K562 (cell line): ENCODE measurements around the gene SPHK2. TPM values are rescaled to one million over a fixed set of nuclear protein-coding genes. Genes with fewer than 3 reads are reported as not detected.

Experiments
- BHLHE40 ChIP-seq: IDR thresholded peaks from 2 replicates; pipeline ENCODE4 v1.6.1; 2011; ENCODE audit warnings: low read length, improper control_type of control experiment
- BRCA1 ChIP-seq, 2 experiments: fragments of 450-650 bp in 1 of 2; sonication (generic) in 1 of 2; formaldehyde crosslinking in 1 of 2; IDR thresholded peaks; 2 replicates each; pipeline versions ENCODE4 v1.5.0 to v1.6.1; 2017 to 2020; ENCODE audit warnings: mild to moderate bottlenecking in 1 of 2, missing genetic modification reagents in 1 of 2
- ETS2 ChIP-seq: IDR thresholded peaks from 2 replicates; pipeline ENCODE4 v1.6.1; 2016; ENCODE audit warnings: borderline replicate concordance, missing genetic modification characterization, mild to moderate bottlenecking, moderate library complexity, missing compliant biosample characterization; ENCODE audit not compliant: poor library complexity, severe bottlenecking
- FOXA3 ChIP-seq, 2 experiments: fragments of 450-650 bp in 1 of 2; sonication (generic) in 1 of 2; formaldehyde crosslinking; IDR thresholded peaks in 1 of 2; conservative IDR thresholded peaks in 1 of 2; 2 replicates each; pipeline versions ENCODE4 v1.4.0 to v1.8.0; 2020 to 2022; ENCODE audit warnings: mild to moderate bottlenecking in 2 of 2, missing genetic modification reagents in 1 of 2
- HSF4 ChIP-seq: fragments of 250-450 bp; sonication (Bioruptor Pico); IDR thresholded peaks from 2 replicates; pipeline ENCODE4 v2.1.2; 2022; ENCODE audit warnings: mild to moderate bottlenecking, moderate library complexity, borderline replicate concordance
- KLF1 ChIP-seq: fragments of 450-650 bp; IDR thresholded peaks from 2 replicates; pipeline ENCODE4 v1.6.1; 2016; ENCODE audit warnings: missing genetic modification characterization, missing compliant biosample characterization
- MED1 ChIP-seq: sonication (generic); formaldehyde crosslinking; IDR thresholded peaks from 2 replicates; pipeline ENCODE4 v1.8.1; 2023; ENCODE audit warnings: missing genetic modification reagents, borderline replicate concordance
- NCOA1 ChIP-seq: fragments of 450-650 bp; IDR thresholded peaks from 2 replicates; pipeline ENCODE4 v1.6.1; 2016; ENCODE audit warnings: low read depth
- NCOR1 ChIP-seq: fragments of 450-650 bp; IDR thresholded peaks from 2 replicates; pipeline ENCODE4 v1.6.1; 2016; ENCODE audit warnings: mild to moderate bottlenecking, moderate library complexity
- PHTF2 ChIP-seq: fragments of 250-450 bp; sonication (Bioruptor Pico); IDR thresholded peaks from 2 replicates; pipeline ENCODE4 v1.5.0; 2021; ENCODE audit warnings: mild to moderate bottlenecking
- SMAD1 ChIP-seq: fragments of 150-350 bp; IDR thresholded peaks from 2 replicates; pipeline ENCODE4 v1.6.1; 2014; ENCODE audit warnings: low read length, low read depth; ENCODE audit not compliant: partially characterized antibody
- TEAD2 ChIP-seq: fragments of 450-650 bp; IDR thresholded peaks from 2 replicates; pipeline ENCODE4 v1.6.1; 2016; ENCODE audit warnings: missing genetic modification characterization, control low read depth, missing compliant biosample characterization
- ZFX ChIP-seq: sonication (generic); formaldehyde crosslinking; IDR thresholded peaks from 2 replicates; pipeline ENCODE4 v1.8.0; 2022; ENCODE audit warnings: mild to moderate bottlenecking, missing genetic modification reagents, moderate library complexity
- ZNF561 ChIP-seq: fragments of 450-650 bp; formaldehyde crosslinking; conservative IDR thresholded peaks from 2 replicates; pipeline ENCODE4 v1.4.0; 2020; ENCODE audit warnings: mild to moderate bottlenecking, moderate library complexity
- ZNF644 ChIP-seq: fragments of 200-800 bp; sonication (Bioruptor generic); IDR thresholded peaks from 2 replicates; pipeline ENCODE4 v1.6.1; 2016; ENCODE audit warnings: low read depth, missing genetic modification characterization, missing compliant biosample characterization
- polyA plus RNA-seq, 8 experiments: library from polyadenylated mRNA; depleted of rRNA in 4 of 8; stranded (reverse) in 5 of 8; unstranded in 3 of 8; fragments of >200 nt; fragmentation: Nextera tagmentation in 2 of 8; fragmentation: Illumina TruSeq in 1 of 8; extraction: Ambion mirVana in 2 of 8; extraction: Trizol in 1 of 8; gene quantifications; 2 replicates each; pipeline versions ENCODE4 v1.2.1 to v1.2.3, GENCODE V29; 2011 to 2014; ENCODE audit warnings: inconsistent platforms in 1 of 8, missing spikeins in 1 of 8
- total RNA-seq, 7 experiments: library from RNA; depleted of rRNA in 6 of 7; stranded (reverse); fragments of >200 nt in 6 of 7; fragmentation: Illumina TruSeq in 2 of 7; extraction: Trizol in 2 of 7; gene quantifications; 2 replicates each; pipeline versions ENCODE4 v1.2.1 to v1.2.3, GENCODE V29; 2011 to 2021; ENCODE audit warnings: low replicate concordance in 1 of 7
- TF ChIP-seq, protein P1 (sequence below): fragments of 250-450 bp; sonication (Bioruptor Pico); IDR thresholded peaks from 2 replicates; pipeline ENCODE4 v1.5.0; 2021; ENCODE audit warnings: mild to moderate bottlenecking, borderline replicate concordance
- TF ChIP-seq, protein P2 (sequence below): fragments of 450-650 bp; IDR thresholded peaks from 2 replicates; pipeline ENCODE4 v1.7.0; 2016; ENCODE audit warnings: borderline replicate concordance
- TF ChIP-seq, protein P3 (sequence below): fragments of 450-650 bp; formaldehyde crosslinking; IDR thresholded peaks from 2 replicates; pipeline ENCODE4 v1.4.0; 2022; ENCODE audit warnings: mild to moderate bottlenecking, moderate library complexity
- TF ChIP-seq, protein P4 (sequence below): fragments of 450-650 bp; IDR thresholded peaks from 2 replicates; pipeline ENCODE4 v1.6.1; 2016
- TF ChIP-seq, protein P5 (sequence below): fragments of 250-450 bp; sonication (Bioruptor Pico); IDR thresholded peaks from 2 replicates; pipeline ENCODE4 v1.4.0; 2020; ENCODE audit warnings: borderline replicate concordance

SPHK2 gene
- total and polyA plus RNA-seq, 9 of the 15 experiments (the other 6 are each of a cell fraction or from before 2014, with no cell fraction given): 0.10 to 15.2 (median 2.9) TPM

DNA sequence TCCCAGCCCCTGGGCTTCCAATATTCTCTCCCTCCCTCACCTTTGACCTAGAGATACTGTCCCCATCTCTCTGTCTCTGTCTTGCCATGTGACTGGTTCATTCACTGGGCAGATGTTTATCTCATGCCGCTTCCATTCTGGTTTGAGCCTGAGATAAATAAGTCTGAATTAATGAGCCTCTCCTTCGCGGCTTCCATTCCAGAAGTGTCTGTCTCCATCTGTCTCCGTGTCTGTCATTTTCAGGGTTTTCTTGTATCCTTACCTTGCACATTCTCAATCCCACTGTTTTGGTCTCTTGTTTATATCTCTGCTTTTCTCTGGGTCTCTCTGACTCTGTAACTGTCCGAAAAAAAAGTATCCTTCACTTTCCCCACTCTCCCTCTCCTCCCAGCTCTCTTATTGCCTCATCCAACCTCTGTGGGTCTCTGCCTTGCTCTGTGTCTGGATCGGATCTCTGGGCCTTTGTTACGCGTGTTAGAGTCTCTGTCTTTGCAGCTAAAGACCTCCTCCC lies 4.3 kb downstream of the SPHK2 start (continued):
- TF ChIP-seq, protein P1, sequence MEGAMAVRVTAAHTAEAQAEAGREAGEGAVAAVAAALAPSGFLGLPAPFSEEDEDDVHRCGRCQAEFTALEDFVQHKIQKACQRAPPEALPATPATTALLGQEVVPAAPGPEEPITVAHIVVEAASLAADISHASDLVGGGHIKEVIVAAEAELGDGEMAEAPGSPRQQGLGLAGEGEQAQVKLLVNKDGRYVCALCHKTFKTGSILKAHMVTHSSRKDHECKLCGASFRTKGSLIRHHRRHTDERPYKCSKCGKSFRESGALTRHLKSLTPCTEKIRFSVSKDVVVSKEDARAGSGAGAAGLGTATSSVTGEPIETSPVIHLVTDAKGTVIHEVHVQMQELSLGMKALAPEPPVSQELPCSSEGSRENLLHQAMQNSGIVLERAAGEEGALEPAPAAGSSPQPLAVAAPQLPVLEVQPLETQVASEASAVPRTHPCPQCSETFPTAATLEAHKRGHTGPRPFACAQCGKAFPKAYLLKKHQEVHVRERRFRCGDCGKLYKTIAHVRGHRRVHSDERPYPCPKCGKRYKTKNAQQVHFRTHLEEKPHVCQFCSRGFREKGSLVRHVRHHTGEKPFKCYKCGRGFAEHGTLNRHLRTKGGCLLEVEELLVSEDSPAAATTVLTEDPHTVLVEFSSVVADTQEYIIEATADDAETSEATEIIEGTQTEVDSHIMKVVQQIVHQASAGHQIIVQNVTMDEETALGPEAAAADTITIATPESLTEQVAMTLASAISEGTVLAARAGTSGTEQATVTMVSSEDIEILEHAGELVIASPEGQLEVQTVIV (CRISPR knock-in tag): no peak
- TF ChIP-seq, protein P2, sequence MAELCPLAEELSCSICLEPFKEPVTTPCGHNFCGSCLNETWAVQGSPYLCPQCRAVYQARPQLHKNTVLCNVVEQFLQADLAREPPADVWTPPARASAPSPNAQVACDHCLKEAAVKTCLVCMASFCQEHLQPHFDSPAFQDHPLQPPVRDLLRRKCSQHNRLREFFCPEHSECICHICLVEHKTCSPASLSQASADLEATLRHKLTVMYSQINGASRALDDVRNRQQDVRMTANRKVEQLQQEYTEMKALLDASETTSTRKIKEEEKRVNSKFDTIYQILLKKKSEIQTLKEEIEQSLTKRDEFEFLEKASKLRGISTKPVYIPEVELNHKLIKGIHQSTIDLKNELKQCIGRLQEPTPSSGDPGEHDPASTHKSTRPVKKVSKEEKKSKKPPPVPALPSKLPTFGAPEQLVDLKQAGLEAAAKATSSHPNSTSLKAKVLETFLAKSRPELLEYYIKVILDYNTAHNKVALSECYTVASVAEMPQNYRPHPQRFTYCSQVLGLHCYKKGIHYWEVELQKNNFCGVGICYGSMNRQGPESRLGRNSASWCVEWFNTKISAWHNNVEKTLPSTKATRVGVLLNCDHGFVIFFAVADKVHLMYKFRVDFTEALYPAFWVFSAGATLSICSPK: 0 out of 2 replicates have a peak, but pooled peaks have one; percentile 47
- TF ChIP-seq TEAD2 (tag) (no peak), ZNF561 (no peak), MED1 (no peak), NCOA1 (peak; percentile 23; the same call in 1 of the 2 replicates), FOXA3 (CRISPR knock-in tag; conservative IDR thresholded peaks at IDR 0.05 in 1 of 2, IDR thresholded peaks at IDR 0.05 in 1 of 2) (no peak), NCOR1 (no peak), PHTF2 (CRISPR knock-in tag) (no peak), HSF4 (no peak), ZNF644 (no peak), BRCA1 (IDR thresholded peaks at IDR 0.05) (no peak), BRCA1 (CRISPR knock-in tag; IDR thresholded peaks at IDR 0.05) (no peak), KLF1 (tag) (no peak), SMAD1 (no peak), ETS2 (tag) (no peak), ZFX (CRISPR knock-in tag) (no peak), BHLHE40 (0 out of 2 replicates have a peak, but pooled peaks have one; percentile 29)
- TF ChIP-seq, protein P3, sequence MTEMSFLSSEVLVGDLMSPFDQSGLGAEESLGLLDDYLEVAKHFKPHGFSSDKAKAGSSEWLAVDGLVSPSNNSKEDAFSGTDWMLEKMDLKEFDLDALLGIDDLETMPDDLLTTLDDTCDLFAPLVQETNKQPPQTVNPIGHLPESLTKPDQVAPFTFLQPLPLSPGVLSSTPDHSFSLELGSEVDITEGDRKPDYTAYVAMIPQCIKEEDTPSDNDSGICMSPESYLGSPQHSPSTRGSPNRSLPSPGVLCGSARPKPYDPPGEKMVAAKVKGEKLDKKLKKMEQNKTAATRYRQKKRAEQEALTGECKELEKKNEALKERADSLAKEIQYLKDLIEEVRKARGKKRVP (CRISPR knock-in tag): no peak
- TF ChIP-seq, protein P4, sequence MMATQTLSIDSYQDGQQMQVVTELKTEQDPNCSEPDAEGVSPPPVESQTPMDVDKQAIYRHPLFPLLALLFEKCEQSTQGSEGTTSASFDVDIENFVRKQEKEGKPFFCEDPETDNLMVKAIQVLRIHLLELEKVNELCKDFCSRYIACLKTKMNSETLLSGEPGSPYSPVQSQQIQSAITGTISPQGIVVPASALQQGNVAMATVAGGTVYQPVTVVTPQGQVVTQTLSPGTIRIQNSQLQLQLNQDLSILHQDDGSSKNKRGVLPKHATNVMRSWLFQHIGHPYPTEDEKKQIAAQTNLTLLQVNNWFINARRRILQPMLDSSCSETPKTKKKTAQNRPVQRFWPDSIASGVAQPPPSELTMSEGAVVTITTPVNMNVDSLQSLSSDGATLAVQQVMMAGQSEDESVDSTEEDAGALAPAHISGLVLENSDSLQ: no peak
- TF ChIP-seq, protein P5, sequence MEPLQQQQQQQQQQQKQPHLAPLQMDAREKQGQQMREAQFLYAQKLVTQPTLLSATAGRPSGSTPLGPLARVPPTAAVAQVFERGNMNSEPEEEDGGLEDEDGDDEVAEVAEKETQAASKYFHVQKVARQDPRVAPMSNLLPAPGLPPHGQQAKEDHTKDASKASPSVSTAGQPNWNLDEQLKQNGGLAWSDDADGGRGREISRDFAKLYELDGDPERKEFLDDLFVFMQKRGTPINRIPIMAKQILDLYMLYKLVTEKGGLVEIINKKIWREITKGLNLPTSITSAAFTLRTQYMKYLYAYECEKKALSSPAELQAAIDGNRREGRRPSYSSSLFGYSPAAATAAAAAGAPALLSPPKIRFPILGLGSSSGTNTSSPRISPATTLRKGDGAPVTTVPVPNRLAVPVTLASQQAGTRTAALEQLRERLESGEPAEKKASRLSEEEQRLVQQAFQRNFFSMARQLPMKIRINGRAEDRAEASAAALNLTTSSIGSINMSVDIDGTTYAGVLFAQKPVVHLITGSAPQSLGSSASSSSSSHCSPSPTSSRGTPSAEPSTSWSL (CRISPR knock-in tag): no peak
